ENCODE data around the gene PAK5.

DNA sequence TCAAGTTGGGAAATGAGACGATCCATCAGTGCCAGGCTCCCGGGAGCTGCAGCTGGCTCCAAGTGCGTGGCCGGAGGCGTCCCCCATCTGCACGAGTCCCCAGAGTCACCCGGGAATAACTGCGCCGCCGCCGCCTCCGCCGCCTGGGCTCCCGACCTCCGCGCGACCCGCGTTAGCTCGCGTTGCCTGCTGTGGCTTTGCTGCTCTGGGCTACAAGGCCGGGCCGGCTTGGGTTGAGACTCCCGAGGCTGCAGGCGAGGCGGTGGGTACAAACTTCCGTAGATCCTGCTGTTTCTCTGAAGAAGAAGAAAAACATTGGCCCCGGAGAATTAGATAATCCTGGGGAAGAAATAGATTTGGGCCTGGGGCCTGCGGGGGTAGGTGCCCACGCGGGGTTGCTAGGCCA, 331.9 kb downstream of the PAK5 start:
- TF ChIP-seq, protein P1, sequence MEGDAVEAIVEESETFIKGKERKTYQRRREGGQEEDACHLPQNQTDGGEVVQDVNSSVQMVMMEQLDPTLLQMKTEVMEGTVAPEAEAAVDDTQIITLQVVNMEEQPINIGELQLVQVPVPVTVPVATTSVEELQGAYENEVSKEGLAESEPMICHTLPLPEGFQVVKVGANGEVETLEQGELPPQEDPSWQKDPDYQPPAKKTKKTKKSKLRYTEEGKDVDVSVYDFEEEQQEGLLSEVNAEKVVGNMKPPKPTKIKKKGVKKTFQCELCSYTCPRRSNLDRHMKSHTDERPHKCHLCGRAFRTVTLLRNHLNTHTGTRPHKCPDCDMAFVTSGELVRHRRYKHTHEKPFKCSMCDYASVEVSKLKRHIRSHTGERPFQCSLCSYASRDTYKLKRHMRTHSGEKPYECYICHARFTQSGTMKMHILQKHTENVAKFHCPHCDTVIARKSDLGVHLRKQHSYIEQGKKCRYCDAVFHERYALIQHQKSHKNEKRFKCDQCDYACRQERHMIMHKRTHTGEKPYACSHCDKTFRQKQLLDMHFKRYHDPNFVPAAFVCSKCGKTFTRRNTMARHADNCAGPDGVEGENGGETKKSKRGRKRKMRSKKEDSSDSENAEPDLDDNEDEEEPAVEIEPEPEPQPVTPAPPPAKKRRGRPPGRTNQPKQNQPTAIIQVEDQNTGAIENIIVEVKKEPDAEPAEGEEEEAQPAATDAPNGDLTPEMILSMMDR (IDR thresholded peaks at IDR 0.05): no peak
- no peak for TF ChIP-seq POLR2A (IDR thresholded peaks at IDR 0.05)

Measured in uterus (tissue), 2 donors.